ENCODE data around the gene IFI27L2.

DNA sequence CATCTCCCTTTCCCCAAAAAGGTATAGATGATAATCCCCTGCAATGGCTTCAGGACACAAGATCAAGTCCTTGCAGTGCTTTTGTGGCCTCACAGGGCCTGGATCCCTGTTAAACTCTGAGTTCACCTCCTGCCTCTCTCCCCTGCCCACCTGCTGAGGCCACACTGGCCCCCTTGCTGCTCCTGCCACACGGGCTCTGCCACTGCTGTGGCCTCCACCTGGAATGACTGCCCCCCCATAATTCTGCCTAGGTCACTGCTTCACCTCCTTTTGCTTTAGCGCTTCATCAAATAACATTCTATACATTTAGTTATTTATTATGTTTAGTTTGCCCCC, 19.5 kb downstream of the IFI27L2 start:
- TF ChIP-seq, protein P1, sequence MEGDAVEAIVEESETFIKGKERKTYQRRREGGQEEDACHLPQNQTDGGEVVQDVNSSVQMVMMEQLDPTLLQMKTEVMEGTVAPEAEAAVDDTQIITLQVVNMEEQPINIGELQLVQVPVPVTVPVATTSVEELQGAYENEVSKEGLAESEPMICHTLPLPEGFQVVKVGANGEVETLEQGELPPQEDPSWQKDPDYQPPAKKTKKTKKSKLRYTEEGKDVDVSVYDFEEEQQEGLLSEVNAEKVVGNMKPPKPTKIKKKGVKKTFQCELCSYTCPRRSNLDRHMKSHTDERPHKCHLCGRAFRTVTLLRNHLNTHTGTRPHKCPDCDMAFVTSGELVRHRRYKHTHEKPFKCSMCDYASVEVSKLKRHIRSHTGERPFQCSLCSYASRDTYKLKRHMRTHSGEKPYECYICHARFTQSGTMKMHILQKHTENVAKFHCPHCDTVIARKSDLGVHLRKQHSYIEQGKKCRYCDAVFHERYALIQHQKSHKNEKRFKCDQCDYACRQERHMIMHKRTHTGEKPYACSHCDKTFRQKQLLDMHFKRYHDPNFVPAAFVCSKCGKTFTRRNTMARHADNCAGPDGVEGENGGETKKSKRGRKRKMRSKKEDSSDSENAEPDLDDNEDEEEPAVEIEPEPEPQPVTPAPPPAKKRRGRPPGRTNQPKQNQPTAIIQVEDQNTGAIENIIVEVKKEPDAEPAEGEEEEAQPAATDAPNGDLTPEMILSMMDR (IDR thresholded peaks at IDR 0.05) = no peak
- TF ChIP-seq POLR2A (IDR thresholded peaks at IDR 0.05) = no peak

All from lower leg skin (tissue), 3 donors.